HEK293T (cell line): ENCODE results near the gene GLB1L3.

Source experiments
- ARNT ChIP-seq: fragments of 450-650 bp; IDR thresholded peaks from 2 replicates; pipeline ENCODE4 v1.6.1; 2017; ENCODE audit warnings: mild to moderate bottlenecking
- ELF4 ChIP-seq: fragments of 450-650 bp; IDR thresholded peaks from 2 replicates; pipeline ENCODE4 v1.6.1; 2017; ENCODE audit warnings: antibody characterized with exemption
- FOXA1 ChIP-seq: fragments of 450-650 bp; IDR thresholded peaks from 2 replicates; pipeline ENCODE4 v1.6.1; 2016; ENCODE audit warnings: mild to moderate bottlenecking
- FOXK2 ChIP-seq: fragments of 450-650 bp; IDR thresholded peaks from 2 replicates; pipeline ENCODE4 v1.6.1; 2016; ENCODE audit warnings: mild to moderate bottlenecking
- FOXM1 ChIP-seq: fragments of 450-650 bp; IDR thresholded peaks from 2 replicates; pipeline ENCODE4 v1.6.1; 2017; ENCODE audit warnings: mild to moderate bottlenecking, borderline replicate concordance
- HDGF ChIP-seq: fragments of 450-650 bp; IDR thresholded peaks from 2 replicates; pipeline ENCODE4 v1.6.1; 2017; ENCODE audit warnings: antibody characterized with exemption, borderline replicate concordance
- L3MBTL2 ChIP-seq: fragments of 450-650 bp; conservative IDR thresholded peaks from 2 replicates; pipeline ENCODE4 v1.6.1; 2016; ENCODE audit warnings: mild to moderate bottlenecking

GRCh38 chr11:134341805-134342571 lies 65.8 kb downstream of the GLB1L3 start:
- TF ChIP-seq ELF4 (no peak), FOXA1 (no peak), FOXK2 (no peak), HDGF (no peak), FOXM1 (no peak), L3MBTL2 (no peak), ARNT (no peak)
